ENCODE measurements around the gene POT1. TPM values are rescaled to one million over a fixed set of nuclear protein-coding genes. Genes with fewer than 3 reads are reported as not detected.

POT1 gene
- total and polyA plus RNA-seq, 2 of the 13 experiments (the other 11 are each of a cell fraction or from before 2014, with no cell fraction given) = 21.7 to 23.4 TPM

DNA sequence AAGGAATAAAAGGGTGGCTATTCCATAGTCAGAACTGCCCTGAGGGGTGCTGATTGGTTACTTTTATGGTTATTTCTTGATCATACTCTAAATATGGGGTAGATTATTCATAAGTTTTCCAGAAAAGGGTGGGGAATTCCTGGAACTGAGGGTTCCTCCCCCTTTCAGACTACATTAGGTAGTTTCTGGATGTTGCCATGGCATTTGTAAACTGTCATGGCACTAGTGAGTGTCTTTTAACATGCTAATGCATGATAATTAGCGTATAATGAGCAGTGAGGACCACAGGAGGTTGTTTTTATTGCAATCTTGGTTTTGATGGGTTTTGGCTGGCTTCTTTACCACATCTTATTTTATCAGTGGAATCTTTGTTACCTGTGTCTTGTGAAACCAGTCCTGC lies 26.5 kb upstream of the POT1 start:
- intact Hi-C loops (cut with micrococcal nuclease; ENCODE audit: unreplicated experiment) = no loop called here
- H3K9ac ChIP-seq (ENCODE audit: insufficient read depth, low read depth, low read length) = no peak overlapping the region
- no peak for TF ChIP-seq SNRNP70 (IDR thresholded peaks at IDR 0.05; ENCODE audit: low read depth, low read length)
- no peak for TF ChIP-seq HNRNPLL (IDR thresholded peaks at IDR 0.05; ENCODE audit: low read depth, low read length, poor library complexity, severe bottlenecking)
- no peak for TF ChIP-seq SMC3 (IDR thresholded peaks at IDR 0.05; ENCODE audit: low read length)
- ATAC-seq (no peak), DNase-seq (ENCODE audit: low spot score) (no peak), FAIRE-seq (no peak)
- no peaks in the 10 kb centered on the region for H3K36me3 ChIP-seq (replicated peaks in 1 of 2; ENCODE audit: control insufficient read depth in 1 of 2, insufficient read depth in 2 of 2, low read length in 2 of 2)
- H3K27me3 ChIP-seq (ENCODE audit: control insufficient read depth in 1 of 2, insufficient read depth in 2 of 2, low read length in 2 of 2) = no peaks in the 10 kb centered on the region
- CTCF ChIA-PET (ENCODE audit: low intra/inter-chr PET ratio, low total read pairs) = no interaction called here
- H3K27ac ChIP-seq (ENCODE audit: extremely low read length, insufficient read depth, low read length) = no peak overlapping the region
- WGBS (ENCODE audit: low lambda C conversion rate) = 0% methylated on average over 1 of the region's 1 CpG
- no peak overlapping the region for H2AFZ ChIP-seq (ENCODE audit: low read length)
- H3K4me3 ChIP-seq (replicated peaks in 1 of 3; ENCODE audit: insufficient read depth in 1 of 3, low read depth in 2 of 3, low read length in 3 of 3) = no peak overlapping the region
- no TSS peak for BruUV-seq (replicated peaks)
- no peaks in the 10 kb centered on the region for H3K79me2 ChIP-seq (ENCODE audit: insufficient read depth, low read length)
- no peaks in the 10 kb centered on the region for H4K20me1 ChIP-seq (ENCODE audit: insufficient read depth, low read length)
- in situ Hi-C loops (cut with HindIII; ENCODE audit: extremely low pct_ligation_motif_present, low pct_unique_long_range_greater_than_20kb) = no loop called here
- H3K4me1 ChIP-seq (ENCODE audit: insufficient read depth, low read length) = no peaks in the 10 kb centered on the region
- H3K9me3 ChIP-seq (ENCODE audit: low read length) = peaks cover 17% of the 10 kb centered on the region; the same call in 1 of the 2 replicates
- H3K4me2 ChIP-seq (ENCODE audit: low read depth, low read length) = no peak overlapping the region
- POLR2A ChIA-PET = no interaction called here

DNA sequence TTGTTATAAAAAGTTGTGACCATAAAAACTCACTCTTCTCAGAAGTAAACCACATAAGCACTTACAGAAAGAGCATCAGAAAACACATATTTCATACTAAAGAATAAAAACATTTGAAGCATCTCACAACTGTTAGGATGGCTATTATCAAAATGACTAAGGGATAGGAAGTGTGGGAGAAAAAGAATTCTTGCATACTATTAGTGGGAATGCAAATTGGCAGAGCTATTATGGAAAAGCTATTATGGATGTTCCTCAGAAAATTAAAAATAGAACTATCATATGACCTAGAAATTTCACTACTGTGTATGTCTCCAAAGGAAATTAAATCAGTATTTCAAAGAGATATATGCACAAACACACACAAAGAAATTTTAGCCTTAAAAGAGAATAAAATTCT lies 25.2 kb upstream of the POT1 start:
- FAIRE-seq = no peak
- POLR2A ChIA-PET = no interaction called here
- no peaks in the 10 kb centered on the region for H4K20me1 ChIP-seq (ENCODE audit: insufficient read depth, low read length)
- H3K27ac ChIP-seq (ENCODE audit: extremely low read length, insufficient read depth, low read length) = no peak overlapping the region
- BruUV-seq (replicated peaks) = no TSS peak
- intact Hi-C loops (cut with micrococcal nuclease; ENCODE audit: unreplicated experiment) = no loop called here
- peaks cover 17% of the 10 kb centered on the region; the same call in 1 of the 2 replicates for H3K9me3 ChIP-seq (ENCODE audit: low read length)
- in situ Hi-C loops (cut with HindIII; ENCODE audit: extremely low pct_ligation_motif_present, low pct_unique_long_range_greater_than_20kb) = no loop called here
- H3K9ac ChIP-seq (ENCODE audit: insufficient read depth, low read depth, low read length) = no peak overlapping the region
- H3K27me3 ChIP-seq (ENCODE audit: control insufficient read depth in 1 of 2, insufficient read depth in 2 of 2, low read length in 2 of 2) = no peaks in the 10 kb centered on the region
- CTCF ChIA-PET (ENCODE audit: low intra/inter-chr PET ratio, low total read pairs) = no interaction called here
- no peak for ATAC-seq
- no peak for DNase-seq (ENCODE audit: low spot score)
- no peak overlapping the region for H3K4me3 ChIP-seq (replicated peaks in 1 of 3; ENCODE audit: insufficient read depth in 1 of 3, low read depth in 2 of 3, low read length in 3 of 3)
- H3K79me2 ChIP-seq (ENCODE audit: insufficient read depth, low read length) = no peaks in the 10 kb centered on the region
- H3K36me3 ChIP-seq (replicated peaks in 1 of 2; ENCODE audit: control insufficient read depth in 1 of 2, insufficient read depth in 2 of 2, low read length in 2 of 2) = no peaks in the 10 kb centered on the region
- TF ChIP-seq, protein P1, sequence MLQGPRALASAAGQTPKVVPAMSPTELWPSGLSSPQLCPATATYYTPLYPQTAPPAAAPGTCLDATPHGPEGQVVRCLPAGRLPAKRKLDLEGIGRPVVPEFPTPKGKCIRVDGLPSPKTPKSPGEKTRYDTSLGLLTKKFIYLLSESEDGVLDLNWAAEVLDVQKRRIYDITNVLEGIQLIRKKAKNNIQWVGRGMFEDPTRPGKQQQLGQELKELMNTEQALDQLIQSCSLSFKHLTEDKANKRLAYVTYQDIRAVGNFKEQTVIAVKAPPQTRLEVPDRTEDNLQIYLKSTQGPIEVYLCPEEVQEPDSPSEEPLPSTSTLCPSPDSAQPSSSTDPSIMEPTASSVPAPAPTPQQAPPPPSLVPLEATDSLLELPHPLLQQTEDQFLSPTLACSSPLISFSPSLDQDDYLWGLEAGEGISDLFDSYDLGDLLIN (CRISPR knock-in tag; IDR thresholded peaks at IDR 0.05; ENCODE audit: borderline replicate concordance) = no peak
- no peak overlapping the region for H3K4me2 ChIP-seq (ENCODE audit: low read depth, low read length)
- H3K4me1 ChIP-seq (ENCODE audit: insufficient read depth, low read length) = no peaks in the 10 kb centered on the region
- H2AFZ ChIP-seq (ENCODE audit: low read length) = no peak overlapping the region

Data from HepG2 (cell line).